ENCODE data around the gene NWD2. TPM values are rescaled to one million over a fixed set of nuclear protein-coding genes. Genes with fewer than 3 reads are reported as not detected.

The NWD2 gene
- total RNA-seq, 2 donors from 2014 or later: 0.07 to 0.08 TPM

DNA sequence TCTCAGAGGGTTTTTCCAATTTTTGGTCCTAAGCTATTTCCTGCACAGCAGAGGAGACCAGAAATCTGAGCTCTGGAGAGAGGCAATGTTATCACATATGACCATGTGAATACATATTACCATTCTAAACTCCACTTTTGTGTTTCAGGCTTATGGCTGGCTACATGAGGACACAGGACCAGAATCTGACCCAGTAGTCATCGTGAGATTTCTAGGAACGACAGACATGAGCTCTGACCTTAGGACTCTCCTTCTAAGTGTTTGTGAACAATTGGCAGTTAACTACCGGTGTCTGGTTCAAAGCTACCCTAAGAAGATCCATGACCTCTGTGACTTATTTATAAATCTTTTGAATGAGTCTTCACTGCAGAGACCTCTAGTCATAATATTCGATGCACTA is 198.6 kb downstream of the NWD2 start:
- no peaks in the 10 kb centered on the region for H3K36me3 ChIP-seq
- H3K4me1 ChIP-seq: no peaks in the 10 kb centered on the region
- no peak for DNase-seq (ENCODE audit: low spot score)
- H3K4me3 ChIP-seq: no peak overlapping the region
- H3K9me3 ChIP-seq: no peaks in the 10 kb centered on the region
- no peaks in the 10 kb centered on the region for H3K27me3 ChIP-seq
- TF ChIP-seq, protein P1, sequence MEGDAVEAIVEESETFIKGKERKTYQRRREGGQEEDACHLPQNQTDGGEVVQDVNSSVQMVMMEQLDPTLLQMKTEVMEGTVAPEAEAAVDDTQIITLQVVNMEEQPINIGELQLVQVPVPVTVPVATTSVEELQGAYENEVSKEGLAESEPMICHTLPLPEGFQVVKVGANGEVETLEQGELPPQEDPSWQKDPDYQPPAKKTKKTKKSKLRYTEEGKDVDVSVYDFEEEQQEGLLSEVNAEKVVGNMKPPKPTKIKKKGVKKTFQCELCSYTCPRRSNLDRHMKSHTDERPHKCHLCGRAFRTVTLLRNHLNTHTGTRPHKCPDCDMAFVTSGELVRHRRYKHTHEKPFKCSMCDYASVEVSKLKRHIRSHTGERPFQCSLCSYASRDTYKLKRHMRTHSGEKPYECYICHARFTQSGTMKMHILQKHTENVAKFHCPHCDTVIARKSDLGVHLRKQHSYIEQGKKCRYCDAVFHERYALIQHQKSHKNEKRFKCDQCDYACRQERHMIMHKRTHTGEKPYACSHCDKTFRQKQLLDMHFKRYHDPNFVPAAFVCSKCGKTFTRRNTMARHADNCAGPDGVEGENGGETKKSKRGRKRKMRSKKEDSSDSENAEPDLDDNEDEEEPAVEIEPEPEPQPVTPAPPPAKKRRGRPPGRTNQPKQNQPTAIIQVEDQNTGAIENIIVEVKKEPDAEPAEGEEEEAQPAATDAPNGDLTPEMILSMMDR (IDR thresholded peaks at IDR 0.05): no peak
- H3K27ac ChIP-seq: no peak overlapping the region

DNA sequence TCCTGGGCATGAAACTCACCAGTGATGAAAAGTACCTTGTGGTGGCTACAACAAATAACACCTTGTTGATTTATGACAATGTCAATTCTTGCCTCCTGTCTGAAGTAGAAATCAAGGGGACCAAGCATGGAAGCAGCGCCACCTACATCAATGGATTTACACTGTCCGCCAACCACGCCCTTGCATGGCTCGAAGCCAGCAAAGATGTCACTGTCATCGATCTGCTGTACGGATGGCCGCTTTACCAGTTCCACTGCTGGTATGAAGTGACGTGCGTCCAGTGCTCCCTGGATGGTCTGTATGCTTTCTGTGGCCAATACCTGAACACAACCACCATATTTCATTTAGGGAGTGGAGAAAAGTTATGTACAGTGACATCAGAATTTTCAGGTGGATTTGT is 200.5 kb downstream of the NWD2 start:
- DNase-seq (ENCODE audit: low spot score): no peak
- H3K9me3 ChIP-seq: no peaks in the 10 kb centered on the region
- H3K27ac ChIP-seq: no peak overlapping the region
- no peaks in the 10 kb centered on the region for H3K4me1 ChIP-seq
- no peaks in the 10 kb centered on the region for H3K36me3 ChIP-seq
- no peak overlapping the region for H3K4me3 ChIP-seq
- TF ChIP-seq, protein P1 (IDR thresholded peaks at IDR 0.05): no peak
- no peaks in the 10 kb centered on the region for H3K27me3 ChIP-seq

DNA sequence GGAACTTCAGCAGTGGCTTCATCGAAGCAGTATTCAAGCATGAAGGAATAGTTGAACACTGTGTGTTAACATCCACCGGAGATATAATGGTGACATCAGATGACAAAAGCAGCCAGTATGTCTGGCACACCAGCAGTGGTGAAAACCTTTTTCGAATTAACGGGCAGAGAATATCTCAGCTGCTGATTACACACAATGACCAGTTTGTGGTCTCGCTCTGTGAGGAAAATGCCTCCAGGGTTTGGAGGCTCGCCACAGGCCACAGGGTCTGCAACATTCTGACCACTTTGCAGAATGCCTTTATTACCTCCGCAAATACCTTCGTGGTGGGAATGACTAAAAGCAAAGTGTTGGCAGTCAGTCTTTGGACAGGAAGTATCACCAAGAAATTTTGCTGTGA is 201.5 kb downstream of the NWD2 start:
- Histone ChIP-seq H3K4me3 (no peak overlapping the region), H3K27ac (no peak overlapping the region), H3K36me3 (no peaks in the 10 kb centered on the region), H3K27me3 (no peaks in the 10 kb centered on the region), H3K9me3 (no peaks in the 10 kb centered on the region), H3K4me1 (no peaks in the 10 kb centered on the region)
- no peak for DNase-seq (ENCODE audit: low spot score)
- TF ChIP-seq, protein P1 (IDR thresholded peaks at IDR 0.05): no peak

DNA sequence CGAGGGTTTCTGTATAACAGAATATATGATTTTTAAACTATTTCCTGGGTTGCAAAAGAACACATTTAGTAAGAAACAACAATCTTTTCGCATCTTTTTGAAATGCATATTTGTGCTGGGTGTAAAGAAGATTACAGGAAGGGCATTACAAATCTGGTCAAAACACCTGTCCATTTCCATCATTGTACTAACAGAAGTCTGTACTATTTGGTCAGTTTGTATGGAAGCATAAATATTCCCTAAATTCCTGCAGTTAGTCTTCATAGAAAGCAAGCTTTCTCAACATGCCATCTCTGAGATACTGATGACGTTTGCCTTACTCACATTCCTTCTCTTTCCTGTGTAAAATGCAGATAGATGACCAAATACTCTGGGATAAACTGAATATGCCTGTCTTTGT is 203.3 kb downstream of the NWD2 start:
- no peak overlapping the region for H3K4me3 ChIP-seq
- no peaks in the 10 kb centered on the region for H3K27me3 ChIP-seq
- H3K36me3 ChIP-seq: no peaks in the 10 kb centered on the region
- DNase-seq (ENCODE audit: low spot score): no peak
- H3K4me1 ChIP-seq: no peaks in the 10 kb centered on the region
- H3K27ac ChIP-seq: no peak overlapping the region
- TF ChIP-seq, protein P1 (IDR thresholded peaks at IDR 0.05): no peak
- no peaks in the 10 kb centered on the region for H3K9me3 ChIP-seq

DNA sequence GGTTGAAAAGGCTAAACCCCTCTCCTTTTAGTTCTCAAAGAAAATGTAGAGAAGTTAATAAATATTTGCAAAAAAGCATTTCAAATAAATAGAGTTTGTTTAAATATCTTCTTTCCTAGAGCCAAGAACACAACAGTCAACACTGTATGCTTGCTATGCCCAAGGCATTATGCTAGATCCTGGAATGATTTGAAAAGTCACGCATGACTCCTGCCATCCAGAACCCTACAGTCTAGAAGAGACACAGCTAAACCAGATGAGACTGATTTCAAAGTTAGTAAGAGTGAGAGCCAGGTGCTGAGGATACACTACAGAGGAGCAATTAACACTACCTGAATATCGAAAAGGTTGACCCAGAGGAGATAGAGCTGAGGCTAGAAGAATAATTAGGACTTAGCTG is 205.8 kb downstream of the NWD2 start:
- Histone ChIP-seq H3K4me3 (no peak overlapping the region), H3K36me3 (no peaks in the 10 kb centered on the region), H3K4me1 (peaks cover 0 to 14% of the 10 kb centered on the region in 2 donors), H3K27me3 (peaks cover 9 to 11% of the 10 kb centered on the region in 2 donors), H3K9me3 (no peaks in the 10 kb centered on the region), H3K27ac (no peak overlapping the region)
- DNase-seq (ENCODE audit: low spot score): no peak
- TF ChIP-seq, protein P1 (IDR thresholded peaks at IDR 0.05): no peak

DNA sequence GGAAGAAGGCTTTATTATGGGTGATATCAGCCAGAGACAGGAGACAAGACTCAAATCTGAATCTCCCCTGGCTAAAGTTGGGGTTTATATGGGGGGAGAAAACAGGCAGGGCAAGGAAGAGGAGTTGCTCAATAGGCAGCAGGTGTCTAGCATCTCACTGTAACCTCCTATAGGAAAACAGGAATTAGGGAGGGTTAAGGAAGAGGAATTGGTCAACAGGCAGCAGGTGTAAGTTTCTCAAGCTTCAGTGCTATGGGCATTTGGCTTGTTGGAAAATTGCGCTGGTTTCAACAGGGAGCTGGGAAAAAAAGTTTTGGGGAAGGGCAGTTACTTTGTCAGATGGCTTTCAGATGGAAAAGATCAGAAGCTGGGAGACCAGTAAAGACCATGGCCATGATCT is 206.4 kb downstream of the NWD2 start:
- Histone ChIP-seq H3K36me3 (no peaks in the 10 kb centered on the region), H3K4me1 (peaks cover 0 to 14% of the 10 kb centered on the region in 2 donors), H3K9me3 (no peaks in the 10 kb centered on the region), H3K27ac (no peak overlapping the region), H3K4me3 (no peak overlapping the region), H3K27me3 (peaks cover 11 to 15% of the 10 kb centered on the region in 2 donors)
- TF ChIP-seq, protein P1 (IDR thresholded peaks at IDR 0.05): no peak
- DNase-seq (ENCODE audit: low spot score): no peak
